Activated CD4-positive, CD25-positive, alpha-beta regulatory T cell treated with anti-CD3 and anti-CD28 coated beads, Interleukin-2, amount 50 U/mL, for 24 hours (primary cell): ENCODE data around the gene CLCN7.
"Not testable (repeated sequence)": the region's sequence is repeated elsewhere in the genome, so short reads cannot be mapped to it uniquely, and the experiment has no call there.

ENCODE experiments used
- ATAC-seq, 2 donors: fragments of 150-1000 bp; cut with Tn5 transposase; one replicate each; pipeline ENCODE4 v1.10.0; 2021; ENCODE audit warnings: mild to moderate bottlenecking in 1 of 2, moderate library complexity in 1 of 2

CLCN7 gene

DNA sequence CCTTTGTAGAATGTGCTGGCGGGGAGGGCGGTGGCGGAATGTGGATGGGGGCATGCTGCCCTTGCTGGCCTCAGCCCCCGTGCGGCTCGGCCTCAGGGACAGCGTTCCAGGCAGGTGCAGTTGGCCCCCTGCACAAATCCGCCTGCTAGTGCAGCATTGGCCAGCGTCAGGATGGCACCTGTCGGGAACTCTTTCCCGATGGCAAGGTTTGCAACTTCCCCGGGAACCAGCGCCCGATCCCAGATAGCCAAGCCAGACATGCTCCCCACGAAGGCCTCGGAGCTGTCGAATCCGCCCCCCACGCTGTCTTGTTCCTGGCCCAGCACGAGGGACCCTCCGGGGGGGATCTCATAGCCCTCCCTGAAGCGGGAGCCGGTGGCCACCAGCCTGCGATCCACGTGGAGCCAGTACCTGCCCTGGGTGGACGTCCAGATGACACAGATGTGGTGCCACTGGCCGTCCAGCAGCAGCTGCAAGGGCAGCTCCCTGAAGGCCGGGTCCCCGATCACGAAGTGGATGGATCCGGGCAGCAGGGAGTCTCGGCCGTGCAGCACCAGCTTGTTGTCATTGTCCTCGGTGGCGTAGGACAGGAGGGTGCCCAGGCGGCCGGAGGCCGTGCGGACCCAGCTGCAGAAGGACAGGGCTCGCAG is 11.1 kb upstream of the CLCN7 start:
- no peak for ATAC-seq

DNA sequence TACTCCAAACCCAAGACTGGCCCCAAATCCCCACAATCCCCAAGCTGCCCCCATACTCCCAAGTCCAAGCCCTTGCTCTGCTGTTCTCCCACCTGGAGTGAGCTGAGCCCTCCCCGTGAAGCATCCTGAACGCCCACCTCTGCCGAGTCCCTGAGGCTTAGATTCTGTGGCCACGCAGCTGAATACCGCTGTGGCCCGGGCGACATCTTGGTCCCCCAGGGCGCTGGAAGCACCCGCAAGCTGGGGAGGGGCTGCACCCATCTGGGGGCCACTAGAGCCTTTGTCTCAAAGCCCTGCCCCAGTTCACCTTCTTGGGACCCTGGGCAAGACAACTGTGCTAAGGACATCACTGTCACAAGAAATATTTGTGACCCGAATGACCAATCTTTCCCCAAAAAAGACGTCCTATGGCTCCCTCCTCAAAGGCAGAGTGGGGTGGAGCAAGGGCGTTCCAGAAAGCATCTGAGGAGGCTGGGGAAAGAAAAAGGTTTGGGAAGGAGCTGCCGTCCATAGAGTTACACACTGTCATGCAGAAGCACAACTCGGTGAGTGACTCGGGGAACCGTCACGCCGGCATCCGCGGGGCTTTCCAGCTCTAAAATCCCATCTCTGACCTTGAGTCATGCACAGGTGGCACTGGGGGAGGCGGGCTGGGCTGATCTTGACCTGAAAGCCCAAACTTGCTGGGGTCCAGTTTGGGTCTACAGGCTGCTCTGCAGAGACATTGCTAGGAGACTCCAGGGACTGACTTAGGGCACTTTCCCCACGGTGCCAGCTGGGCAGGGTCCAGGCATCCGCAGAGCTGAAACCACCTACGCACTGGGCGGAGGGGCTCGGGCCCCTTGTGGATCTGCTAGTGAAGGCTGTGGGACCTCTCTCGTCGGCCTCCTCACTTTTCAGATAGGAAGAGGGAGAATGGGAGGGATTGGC is 7.3 kb upstream of the CLCN7 start:
- ATAC-seq: no peak

- ATAC-seq: not testable (repeated sequence)
Observed at GRCh38 chr16:1478937-1479336, 4.1 kb upstream of the CLCN7 start.

DNA sequence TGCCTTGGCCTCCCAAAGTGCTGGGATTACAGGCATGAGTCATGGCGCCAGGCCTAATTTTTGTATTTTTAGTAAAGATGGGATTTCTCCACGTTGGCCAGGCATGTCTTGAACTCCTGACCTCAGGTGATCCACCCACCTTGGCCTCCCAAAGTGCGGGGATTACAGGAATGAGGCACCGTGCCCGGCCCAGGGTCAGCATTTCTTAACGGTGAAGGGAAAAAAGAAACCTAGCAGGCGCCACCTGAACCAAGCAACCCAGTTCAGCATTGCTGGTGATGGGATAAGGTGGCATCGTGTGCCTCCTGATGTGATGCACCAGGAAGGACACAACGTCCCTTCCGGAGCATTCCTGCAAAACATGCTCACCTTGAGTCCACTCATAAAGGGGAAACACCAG is 2.2 kb upstream of the CLCN7 start:
- no peak for ATAC-seq

DNA sequence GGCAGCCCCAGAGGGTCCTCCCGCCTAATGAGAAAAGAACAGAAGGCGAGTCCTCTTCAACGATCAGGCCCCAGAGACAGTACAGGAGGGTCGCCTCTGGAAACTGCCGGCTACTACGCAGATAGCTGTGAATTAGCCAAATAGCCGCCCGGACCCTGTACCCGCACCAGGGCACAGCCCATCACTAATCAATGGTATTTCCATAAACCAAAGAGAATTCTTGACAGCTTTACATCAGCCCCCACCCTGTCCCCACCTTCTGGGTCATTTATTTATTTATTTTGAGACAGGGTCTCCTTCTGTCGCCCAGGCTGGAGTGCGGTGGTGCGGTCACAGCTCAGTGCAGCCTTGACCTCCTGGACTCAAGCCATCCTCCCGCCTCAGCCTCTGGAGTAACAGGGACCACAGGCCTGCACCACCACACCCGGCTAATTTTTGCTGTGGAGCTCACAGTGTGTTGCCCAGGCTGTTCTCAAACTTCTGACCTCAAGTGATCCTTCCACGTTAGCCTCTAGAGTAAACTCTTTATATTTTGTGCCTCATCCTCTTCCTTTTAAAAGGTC is 805 bp upstream of the CLCN7 start:
- ATAC-seq: no peak

DNA sequence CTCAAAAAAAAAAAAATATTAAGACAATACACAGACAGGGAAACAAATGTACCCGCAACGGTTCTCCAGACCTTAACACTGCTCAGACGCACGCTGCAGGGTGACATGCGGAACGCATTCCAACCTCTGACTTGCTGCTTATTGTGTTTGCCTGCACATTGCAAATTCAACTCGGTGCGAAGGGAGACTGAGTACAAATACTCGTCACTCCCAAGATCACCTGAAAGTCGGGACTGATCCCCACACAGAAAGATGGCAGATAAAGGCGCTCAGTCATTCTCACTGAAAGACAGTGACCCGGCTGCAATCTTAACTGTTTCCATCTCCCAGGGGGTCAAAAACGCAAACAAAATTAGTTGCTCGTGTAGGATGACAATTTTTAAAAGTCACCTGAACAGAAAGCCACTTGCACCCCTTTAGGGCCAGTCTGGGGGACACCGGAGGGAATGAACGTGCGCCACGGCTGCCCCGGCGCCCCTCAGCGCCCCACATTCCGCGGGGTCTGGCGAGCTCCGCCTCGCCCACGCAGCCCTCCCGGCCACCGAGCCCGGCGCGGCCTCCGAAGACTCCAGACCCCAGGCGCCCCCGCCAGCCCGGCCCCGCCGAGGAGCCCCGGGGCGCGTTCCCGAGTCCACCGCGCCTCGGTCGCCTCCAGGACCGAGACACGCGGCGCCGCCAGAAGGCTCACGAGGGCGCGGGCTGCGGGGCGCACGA is 589 bp downstream of the CLCN7 start:
- ATAC-seq: peak in 1 of 2 donors; percentile 8

DNA sequence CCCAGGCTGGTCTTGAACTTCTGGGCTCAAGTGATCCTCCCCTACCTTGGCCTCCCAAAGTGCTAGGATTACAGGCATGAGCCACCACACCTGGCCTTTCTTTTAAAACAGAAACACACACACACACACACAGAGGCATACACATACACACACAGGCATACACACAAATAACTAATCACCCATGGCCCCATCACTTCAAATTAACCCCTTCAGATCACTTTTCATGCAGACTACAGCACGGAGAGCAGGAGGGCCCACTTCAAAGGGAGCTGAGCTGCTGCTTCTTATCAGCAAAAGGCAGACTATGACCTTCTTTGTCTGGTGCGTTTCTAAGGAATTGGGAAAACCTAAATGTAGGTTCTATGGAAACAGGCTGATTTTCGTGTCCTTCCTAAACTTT is 1.9 kb downstream of the CLCN7 start:
- no peak for ATAC-seq

DNA sequence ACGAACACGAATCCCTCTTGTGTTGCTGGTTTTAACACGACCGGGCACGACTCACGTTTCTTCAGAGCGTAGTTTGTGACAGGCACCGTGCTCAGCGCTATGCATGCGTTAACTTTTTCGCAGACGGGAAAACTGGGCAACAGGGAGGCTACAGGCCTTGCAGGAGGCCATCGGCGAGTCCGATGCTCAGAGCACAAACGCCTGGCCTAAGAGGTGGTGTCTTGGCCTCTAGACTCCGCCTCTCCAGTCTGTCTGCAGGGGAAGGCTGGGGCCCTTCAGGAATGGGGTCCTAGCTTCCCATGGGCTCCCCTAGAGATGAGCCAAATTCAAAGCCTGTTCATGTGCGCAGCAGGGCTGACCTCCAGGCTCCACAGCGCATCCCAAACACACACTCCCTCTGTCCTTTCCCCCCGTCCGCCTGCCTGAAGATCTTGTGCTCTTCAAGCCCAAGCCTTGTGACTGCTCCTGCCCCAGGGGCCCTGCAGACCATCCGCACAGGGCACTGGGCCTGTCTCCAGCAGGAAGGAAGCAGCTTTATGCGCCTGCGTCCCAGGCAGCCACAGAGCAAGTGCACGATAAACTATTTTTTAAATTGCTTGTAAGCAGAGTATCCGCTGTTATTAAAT is 3.1 kb downstream of the CLCN7 start:
- no peak for ATAC-seq

- ATAC-seq: no peak
Observed at GRCh38 chr16:1470481-1471251, 4.2 kb downstream of the CLCN7 start.

DNA sequence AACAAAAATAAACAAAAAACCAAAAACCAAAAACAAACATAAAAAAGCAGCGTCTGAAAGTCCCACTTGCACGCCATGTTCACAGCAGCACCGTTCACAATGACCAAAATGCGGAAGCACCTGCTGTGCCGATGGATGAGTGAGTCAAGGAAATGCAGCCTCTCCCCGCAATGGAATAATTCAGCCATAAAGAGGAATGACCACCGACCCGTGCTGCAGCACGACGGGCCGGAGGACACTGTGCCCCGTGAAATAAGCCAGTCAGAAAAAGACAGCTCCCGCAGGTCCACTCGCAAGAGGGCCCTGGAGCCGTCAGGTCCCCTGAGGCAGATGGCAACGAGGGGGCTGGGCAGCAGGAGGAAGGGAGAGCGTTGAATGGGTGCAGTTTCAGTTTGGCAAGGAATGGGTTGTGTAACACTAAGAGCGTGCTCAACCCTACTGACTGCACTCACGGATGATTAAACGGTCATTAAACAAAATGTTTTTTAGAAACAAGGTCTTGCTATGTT is 5.1 kb downstream of the CLCN7 start:
- no peak for ATAC-seq

- ATAC-seq: not testable (repeated sequence)
Observed at GRCh38 chr16:1469141-1469540, 5.7 kb downstream of the CLCN7 start.

- no peak for ATAC-seq
Observed at GRCh38 chr16:1468426-1468810, 6.4 kb downstream of the CLCN7 start.

- ATAC-seq: no peak
Observed at GRCh38 chr16:1466968-1467521, 7.8 kb downstream of the CLCN7 start.

- ATAC-seq: no peak
Observed at GRCh38 chr16:1466054-1466453, 8.8 kb downstream of the CLCN7 start.

DNA sequence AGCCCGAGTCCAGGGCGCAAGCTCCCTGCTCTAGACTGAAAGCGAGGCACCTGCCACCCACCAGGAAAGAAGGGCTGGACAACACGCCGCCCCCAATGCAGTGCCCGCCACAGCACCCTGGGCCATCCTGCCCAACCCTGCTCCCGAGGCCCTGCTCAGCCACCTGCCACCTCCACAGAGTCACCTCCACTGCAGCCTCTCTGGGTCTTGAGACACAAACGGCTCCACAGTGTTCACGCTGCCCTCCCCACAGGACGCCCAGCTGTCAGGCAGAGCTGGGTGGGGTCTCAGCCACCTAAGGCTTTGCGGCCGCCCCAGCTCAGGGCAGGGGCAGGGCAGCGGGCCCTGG is 9.3 kb downstream of the CLCN7 start:
- no peak for ATAC-seq

DNA sequence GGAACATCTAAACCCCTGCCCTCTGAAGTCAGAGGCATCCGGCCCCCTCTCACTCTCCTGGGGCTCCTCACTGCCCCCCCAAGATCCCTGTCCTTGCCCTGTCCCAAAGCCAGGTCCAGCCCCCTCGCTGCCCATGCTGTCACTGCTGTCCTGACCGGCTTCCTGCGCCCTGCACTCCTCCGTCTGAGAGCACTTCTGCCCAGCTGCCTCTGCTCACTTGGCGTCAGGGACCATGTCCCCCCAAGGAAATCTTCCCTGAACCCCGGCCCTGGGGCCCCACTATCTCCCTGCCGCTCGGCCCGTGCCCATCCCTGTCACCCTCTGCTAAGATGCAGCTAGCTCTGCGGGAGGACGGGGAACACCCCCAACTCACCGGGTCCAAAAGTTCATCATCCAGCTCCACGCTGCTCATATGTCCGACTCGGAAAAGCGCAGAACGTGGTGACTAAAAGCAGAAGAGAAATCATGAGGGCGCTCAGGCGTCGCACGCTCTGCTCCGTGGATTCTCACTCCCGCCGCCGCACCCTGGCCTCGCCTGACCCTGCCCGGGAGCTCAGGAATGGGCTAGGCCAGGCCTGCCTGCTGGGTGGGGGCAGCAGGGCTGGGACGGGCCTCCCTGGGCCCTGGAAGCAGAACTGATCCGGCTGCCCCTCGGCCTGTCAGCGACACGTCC is 9.8 kb downstream of the CLCN7 start:
- ATAC-seq: no peak

GRCh38 chr16:1464196-1464893 is 10.5 kb downstream of the CLCN7 start:
- ATAC-seq: no peak

DNA sequence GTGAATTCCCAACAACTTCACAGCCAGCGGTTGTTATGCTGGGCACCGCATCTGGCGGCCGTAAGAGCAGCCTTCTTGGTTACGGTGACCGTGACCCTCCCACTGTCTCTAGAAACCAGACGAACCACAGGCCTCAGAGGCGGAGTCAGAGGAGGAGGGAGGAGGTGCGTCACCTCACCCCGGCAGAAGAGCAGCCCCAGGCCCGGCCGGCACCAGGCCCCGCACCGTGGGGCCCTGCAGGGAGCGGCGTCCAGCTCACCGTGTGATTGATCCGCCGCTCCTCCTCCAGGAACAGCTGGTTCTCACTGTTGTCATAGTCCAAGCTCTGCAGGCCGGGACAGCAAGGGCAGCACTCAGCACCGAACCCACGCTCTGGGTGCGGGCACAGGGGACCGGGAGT is 13.7 kb downstream of the CLCN7 start:
- no peak for ATAC-seq

GRCh38 chr16:1460602-1461138 is 14.2 kb downstream of the CLCN7 start:
- ATAC-seq: no peak

GRCh38 chr16:1459967-1460366 is 14.9 kb downstream of the CLCN7 start:
- no peak for ATAC-seq
